HG03095 (cell line): ENCODE results near the gene LMCD1.

ENCODE experiments used
- ATAC-seq: cut with Tn5 transposase; IDR thresholded peaks from one replicate; pipeline ENCODE4 v1.9.1; 2021; ENCODE audit warnings: moderate library complexity; ENCODE audit not compliant: unreplicated experiment

Gene LMCD1, protein sequence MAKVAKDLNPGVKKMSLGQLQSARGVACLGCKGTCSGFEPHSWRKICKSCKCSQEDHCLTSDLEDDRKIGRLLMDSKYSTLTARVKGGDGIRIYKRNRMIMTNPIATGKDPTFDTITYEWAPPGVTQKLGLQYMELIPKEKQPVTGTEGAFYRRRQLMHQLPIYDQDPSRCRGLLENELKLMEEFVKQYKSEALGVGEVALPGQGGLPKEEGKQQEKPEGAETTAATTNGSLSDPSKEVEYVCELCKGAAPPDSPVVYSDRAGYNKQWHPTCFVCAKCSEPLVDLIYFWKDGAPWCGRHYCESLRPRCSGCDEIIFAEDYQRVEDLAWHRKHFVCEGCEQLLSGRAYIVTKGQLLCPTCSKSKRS

GRCh38 chr3:8501371-8502131 is at the start of gene LMCD1:
Gene LMCD1, plus strand, starts transcription at chr3:8501823. Its CDS starts 116 bp downstream, at chr3:8501939.
- peak; percentile 97 for ATAC-seq

DNA sequence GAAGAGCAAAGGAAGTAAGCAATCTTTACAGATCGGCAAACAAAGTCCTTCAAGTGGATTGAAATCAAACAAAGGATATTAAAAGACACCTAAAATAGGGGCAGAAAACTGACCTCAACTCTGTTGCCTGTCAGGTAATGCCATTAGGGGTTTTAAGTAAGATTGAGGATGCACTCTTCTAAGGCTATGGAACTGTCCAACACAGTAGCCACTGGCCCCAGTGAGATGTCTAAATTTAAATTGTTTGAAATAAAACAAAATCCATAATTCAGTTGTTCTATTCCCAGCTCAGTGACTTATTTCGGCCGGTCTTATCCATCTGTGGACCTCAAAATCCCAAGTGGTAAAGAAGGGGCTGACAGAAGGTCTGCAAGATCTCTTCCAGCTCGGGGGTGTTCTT is 49.5 kb upstream of the LMCD1 start:
- ATAC-seq: no peak

- no peak for ATAC-seq
Observed at GRCh38 chr3:8453153-8453552, 48.5 kb upstream of the LMCD1 start.

DNA sequence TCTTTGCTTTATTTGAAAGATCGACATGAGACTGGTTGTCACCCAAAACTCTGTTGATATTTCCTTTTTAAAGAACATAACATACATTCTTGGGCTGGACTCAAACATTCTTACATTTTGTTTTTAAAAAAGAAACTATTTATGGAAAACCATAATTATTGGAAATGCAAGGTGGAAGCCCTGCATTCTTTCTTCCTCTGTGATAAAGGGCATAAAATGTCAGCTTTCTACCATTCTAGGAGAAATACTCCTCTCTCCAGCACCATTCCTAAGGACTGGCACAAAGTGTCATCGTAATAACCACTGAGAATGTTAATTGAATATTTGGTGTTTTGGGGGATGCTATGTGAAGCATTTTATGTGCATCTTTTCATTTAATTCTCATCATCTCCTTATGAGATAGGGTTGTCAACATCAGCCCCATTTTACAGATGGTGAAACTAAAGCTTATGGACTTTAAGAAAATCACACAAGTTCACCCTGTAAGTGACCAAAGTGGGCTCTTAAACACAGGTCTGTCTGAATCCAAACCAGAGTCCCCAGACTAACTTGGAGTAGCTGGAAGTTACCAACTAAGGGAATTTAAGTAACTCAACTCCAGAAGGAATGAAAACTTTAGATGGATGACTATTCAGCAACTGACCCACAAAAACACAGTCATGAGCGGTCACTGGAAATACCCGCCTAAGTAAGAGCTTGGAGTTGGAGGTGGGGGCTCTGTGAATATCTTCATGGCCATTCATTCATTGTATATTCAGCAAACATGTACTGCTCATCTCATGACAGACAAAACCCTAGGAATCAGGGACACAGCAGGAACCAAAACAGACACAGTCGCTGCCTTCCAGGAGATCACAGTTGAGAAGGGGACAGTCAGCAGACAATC is 45.9 kb upstream of the LMCD1 start:
- ATAC-seq: no peak

- ATAC-seq: no peak
Observed at GRCh38 chr3:8456412-8456811, 45.2 kb upstream of the LMCD1 start.

- ATAC-seq: no peak
Observed at GRCh38 chr3:8457039-8457438, 44.6 kb upstream of the LMCD1 start.

DNA sequence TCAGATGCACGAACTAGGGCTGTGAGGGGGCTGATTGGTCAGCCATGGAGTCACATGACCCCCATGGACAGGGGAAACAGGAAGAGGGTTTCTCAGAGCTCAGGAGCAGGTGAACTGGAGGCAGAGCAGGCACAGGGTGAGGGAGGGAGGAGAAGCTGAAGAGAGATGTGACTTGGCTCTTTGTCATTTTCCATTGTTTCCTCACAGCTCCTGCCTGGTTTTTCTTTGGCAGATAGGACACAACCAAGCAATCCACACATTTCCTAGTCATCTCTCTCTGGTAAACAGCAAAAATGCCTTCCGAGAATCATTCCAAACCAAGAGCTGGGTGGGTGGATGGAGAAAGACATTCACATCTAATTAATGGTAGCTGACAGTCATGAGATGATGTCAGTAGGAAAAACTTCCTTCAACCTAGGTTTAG is 43.4 kb upstream of the LMCD1 start:
- ATAC-seq: no peak

DNA sequence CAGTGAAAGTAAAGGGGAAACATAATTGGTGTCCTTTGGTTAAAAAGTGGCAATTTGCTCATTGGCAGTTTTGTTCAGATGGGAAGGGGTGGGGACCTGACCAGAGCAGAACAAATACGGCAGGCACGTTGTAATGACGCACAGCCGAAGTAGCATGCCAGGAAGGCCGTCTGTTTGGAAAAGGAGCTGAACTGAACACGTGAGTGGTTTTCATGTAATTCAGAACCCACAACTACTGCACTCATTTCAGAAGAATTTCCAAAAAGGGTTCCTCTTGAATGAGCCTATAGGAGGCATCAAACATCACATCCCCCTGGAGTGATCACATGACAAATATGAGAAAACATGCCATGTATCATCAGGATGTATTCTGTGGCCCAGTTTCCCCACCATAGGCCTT is 42.9 kb upstream of the LMCD1 start:
- no peak for ATAC-seq

- ATAC-seq: no peak
Observed at GRCh38 chr3:8460050-8460708, 41.4 kb upstream of the LMCD1 start.

GRCh38 chr3:8460815-8461456 is 40.7 kb upstream of the LMCD1 start:
- ATAC-seq: no peak

DNA sequence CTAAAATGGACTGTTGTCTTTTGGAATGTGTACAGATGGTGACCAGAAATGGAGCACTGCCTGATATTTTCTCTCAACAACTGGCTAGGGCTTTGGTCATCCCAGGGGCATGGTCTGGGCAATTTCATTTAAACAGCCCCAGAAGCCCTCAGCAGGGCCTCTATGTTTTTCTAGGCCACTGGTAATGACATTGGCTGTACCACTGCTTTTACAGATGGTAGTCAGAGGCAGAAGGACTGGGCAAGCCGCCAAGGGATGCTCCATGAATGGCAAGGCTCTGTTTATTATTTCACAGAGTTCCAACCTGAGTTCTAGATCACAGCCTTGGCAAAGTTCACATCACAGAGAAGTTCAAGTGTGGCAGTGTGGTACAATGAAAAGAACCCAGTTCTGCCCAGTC is 37.0 kb upstream of the LMCD1 start:
- ATAC-seq: no peak

GRCh38 chr3:8466526-8466925 is 35.1 kb upstream of the LMCD1 start:
- no peak for ATAC-seq

DNA sequence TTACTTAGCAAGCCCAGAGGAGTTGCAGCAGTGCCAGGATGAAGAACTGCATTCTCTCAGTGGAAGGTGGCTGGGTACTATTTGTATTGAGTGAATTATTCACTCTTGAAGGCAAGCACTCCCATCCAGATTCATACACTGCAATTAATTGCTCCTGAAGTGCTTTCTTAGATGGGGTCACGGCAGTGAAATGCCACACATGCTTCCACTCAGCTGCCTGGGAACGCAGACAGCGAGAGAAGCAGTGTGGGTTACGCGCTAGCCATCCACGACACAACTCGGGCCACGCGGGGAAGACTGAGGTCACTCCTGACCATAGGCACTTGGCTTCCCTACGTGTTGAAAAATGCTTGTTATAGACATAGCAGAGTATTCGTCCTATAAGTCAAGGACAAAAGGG is 30.8 kb upstream of the LMCD1 start:
- no peak for ATAC-seq

DNA sequence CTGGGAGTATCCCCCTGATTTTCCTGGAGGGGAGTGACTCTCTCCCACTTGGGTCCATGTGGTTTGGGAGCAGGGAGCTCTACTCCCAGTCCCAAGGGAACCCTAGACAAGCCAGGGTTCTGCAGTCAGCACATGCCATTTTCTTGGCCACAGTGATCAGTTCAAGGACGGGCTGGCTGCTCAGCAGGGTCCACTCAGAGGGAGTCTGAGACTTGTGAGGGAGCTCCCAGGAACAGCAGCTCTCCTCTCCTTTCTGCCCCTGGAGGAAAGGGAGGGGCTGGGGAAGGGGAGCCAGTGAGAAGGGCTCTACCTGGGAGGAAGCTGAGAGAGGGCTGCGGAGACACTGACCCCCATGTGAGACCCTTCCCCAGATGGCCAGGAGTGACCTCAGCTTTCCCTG is 29.1 kb upstream of the LMCD1 start:
- ATAC-seq: no peak

DNA sequence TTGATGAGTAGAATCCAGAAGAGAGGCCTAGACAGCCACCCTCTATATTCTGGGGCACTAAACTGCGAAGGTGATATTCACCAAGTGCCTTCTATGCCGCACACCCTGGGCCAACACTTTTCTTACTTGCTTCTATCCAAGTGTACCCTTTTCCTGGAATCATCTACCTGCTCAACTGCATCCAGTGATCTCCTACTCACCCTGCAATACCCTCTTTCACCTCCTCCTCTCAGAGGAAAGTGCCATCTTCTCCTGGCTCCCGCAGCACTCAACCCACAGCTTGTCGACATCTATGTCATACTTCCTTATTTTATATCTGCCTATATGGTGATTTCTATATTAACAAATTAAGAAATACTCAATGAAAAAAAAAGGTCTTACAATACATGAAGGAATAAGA is 28.6 kb upstream of the LMCD1 start:
- ATAC-seq: no peak

DNA sequence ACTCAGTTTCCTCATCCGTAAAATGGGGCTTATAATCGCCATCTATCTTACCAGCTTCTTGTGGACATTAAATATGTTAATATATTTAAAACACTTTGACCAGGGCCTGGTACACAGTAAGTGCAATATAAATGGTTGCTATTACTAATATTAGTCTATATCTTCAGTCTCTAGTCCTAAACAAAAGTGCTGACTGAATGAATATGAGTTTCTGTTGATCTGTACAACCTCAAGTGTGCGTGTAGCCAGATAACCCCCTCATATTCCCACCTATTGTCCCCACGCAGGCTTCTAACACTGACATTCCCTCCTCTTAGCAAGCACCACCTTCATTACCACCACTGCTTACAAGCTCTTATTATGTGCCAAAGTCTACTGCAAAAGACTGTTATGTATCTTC is 27.6 kb upstream of the LMCD1 start:
- no peak for ATAC-seq

GRCh38 chr3:8474991-8475390 is 26.6 kb upstream of the LMCD1 start:
- no peak for ATAC-seq

- ATAC-seq: no peak
Observed at GRCh38 chr3:8480699-8481098, 20.9 kb upstream of the LMCD1 start.

DNA sequence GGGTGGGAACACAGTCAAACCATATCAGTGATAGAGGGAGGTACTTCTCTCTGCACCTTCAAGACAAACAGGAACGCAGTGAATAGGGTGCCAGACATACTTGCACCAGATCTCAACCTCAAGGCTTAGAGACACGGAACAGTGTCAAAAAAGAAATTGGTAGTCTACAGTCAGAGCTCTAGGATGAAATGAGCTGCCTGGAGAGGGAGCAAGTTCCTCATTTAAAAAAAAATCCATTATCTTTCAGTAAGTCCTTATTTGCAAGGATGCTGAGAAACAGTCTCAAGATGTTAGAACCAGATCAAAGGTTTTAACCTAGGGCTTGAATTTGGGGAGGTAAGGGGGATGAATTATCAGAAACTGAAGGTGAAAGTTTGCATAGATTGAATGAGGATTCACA is 20.2 kb upstream of the LMCD1 start:
- no peak for ATAC-seq

GRCh38 chr3:8482263-8482662 is 19.4 kb upstream of the LMCD1 start:
- no peak for ATAC-seq
